Cardiac muscle cell (in vitro differentiated cells and primary cell): Measurements from ENCODE around the gene SMIM35. TPM values are rescaled to one million over a fixed set of nuclear protein-coding genes. Genes with fewer than 3 reads are reported as not detected.

Source experiments
- DNase-seq, 2 donors: peaks; one replicate each; pipeline versions ENCODE4 v3.0.0 to v3.0.0-alpha.2; 2010 to 2017; ENCODE audit warnings: low read depth in 1 of 2, low spot score in 1 of 2
- H3K27ac ChIP-seq: fragments of 200-600 bp; sonication (generic); 2 replicates; pipeline ENCODE4 v1.5.1; 2016
- H3K27me3 ChIP-seq: fragments of 200-600 bp; sonication (generic); 2 replicates; pipeline ENCODE4 v1.6.0; 2016; ENCODE audit warnings: control low read depth
- H3K36me3 ChIP-seq: fragments of 200-600 bp; sonication (generic); 2 replicates; pipeline ENCODE4 v1.5.1; 2016; ENCODE audit warnings: control low read depth
- H3K4me1 ChIP-seq: fragments of 200-600 bp; sonication (generic); 2 replicates; pipeline ENCODE4 v1.8.1; 2017; ENCODE audit warnings: low read depth, mild to moderate bottlenecking, mixed run types
- H3K4me3 ChIP-seq: fragments of 200-600 bp; sonication (generic); 2 replicates; pipeline ENCODE4 v1.5.1; 2016; ENCODE audit warnings: mild to moderate bottlenecking
- H3K9me3 ChIP-seq: fragments of 200-600 bp; sonication (generic); 2 replicates; pipeline ENCODE4 v1.5.1; 2017; ENCODE audit warnings: low read depth, mild to moderate bottlenecking, control low read depth
- CTCF ChIP-seq: IDR thresholded peaks from 2 replicates; pipeline ENCODE4 v1.5.1; 2012; ENCODE audit warnings: low read depth, mild to moderate bottlenecking, low read length
- polyA plus RNA-seq: library from polyadenylated mRNA; unstranded; fragments of >200 nt; fragmentation: Nextera tagmentation; extraction: Ambion mirVana; gene quantifications from 2 replicates; pipeline ENCODE4 v1.2.1, GENCODE V29; 2016
- total RNA-seq: library from RNA; depleted of rRNA; stranded (reverse); fragments of >200 nt; gene quantifications from 2 replicates; pipeline ENCODE4 v1.2.3, GENCODE V29; 2016

SMIM35 gene
- total and polyA plus RNA-seq, 2 experiments from 2014 or later, result not detected

DNA sequence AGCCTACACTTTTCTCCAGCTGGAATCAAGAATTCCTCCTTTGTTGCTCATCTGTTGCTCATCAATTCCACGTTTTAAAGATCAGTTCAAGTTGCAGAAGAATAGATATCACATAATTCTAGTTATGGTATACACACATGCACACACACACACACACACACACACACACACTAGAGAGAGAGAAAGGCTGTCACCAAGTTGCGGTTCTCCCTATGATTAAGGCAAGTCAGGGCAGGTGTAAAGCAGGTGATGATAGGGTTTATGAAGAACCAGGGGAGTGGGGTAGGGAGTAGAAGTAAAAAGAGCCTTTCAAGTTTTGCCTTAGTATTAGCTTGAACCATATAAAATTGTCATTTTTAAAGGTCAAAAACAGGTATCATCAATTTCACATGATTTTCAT is 41.6 kb downstream of the SMIM35 start:
- DNase-seq, result no peak
- Histone ChIP-seq H3K4me1 (no peaks in the 10 kb centered on the region), H3K4me3 (no peak overlapping the region), H3K27ac (no peak overlapping the region), H3K36me3 (no peaks in the 10 kb centered on the region), H3K9me3 (no peaks in the 10 kb centered on the region), H3K27me3 (peaks cover 8% of the 10 kb centered on the region)
- no peak for TF ChIP-seq CTCF

DNA sequence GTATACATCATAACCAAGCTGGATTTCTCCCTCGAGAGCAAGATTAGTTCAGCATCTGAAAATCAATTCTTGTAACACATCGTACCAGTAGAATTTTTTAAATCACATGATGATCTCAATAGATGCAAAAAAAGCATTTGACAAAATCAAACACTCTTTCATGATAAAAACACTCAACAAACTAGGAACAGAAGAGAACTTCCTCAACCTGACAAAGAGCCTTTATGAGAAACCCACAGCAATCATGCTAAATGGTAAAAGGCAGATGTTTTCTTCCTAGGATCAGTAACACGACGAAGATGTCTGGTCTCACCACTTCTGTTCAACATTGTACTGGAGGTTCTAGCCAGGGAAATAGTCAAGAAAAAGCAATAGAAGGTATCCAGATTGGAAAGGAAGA is 44.0 kb downstream of the SMIM35 start:
- H3K36me3 ChIP-seq, result no peaks in the 10 kb centered on the region
- peaks cover 8% of the 10 kb centered on the region for H3K27me3 ChIP-seq
- DNase-seq, result no peak
- no peak for TF ChIP-seq CTCF
- H3K27ac ChIP-seq, result no peak overlapping the region
- H3K4me1 ChIP-seq, result no peaks in the 10 kb centered on the region
- H3K9me3 ChIP-seq, result no peaks in the 10 kb centered on the region
- no peak overlapping the region for H3K4me3 ChIP-seq

GRCh38 chr11:118042141-118042540 is 44.6 kb downstream of the SMIM35 start:
- peaks cover 8% of the 10 kb centered on the region for H3K27me3 ChIP-seq
- H3K4me1 ChIP-seq, result no peaks in the 10 kb centered on the region
- no peak overlapping the region for H3K4me3 ChIP-seq
- TF ChIP-seq CTCF, result no peak
- no peaks in the 10 kb centered on the region for H3K9me3 ChIP-seq
- DNase-seq, result no peak
- H3K27ac ChIP-seq, result no peak overlapping the region
- no peaks in the 10 kb centered on the region for H3K36me3 ChIP-seq

DNA sequence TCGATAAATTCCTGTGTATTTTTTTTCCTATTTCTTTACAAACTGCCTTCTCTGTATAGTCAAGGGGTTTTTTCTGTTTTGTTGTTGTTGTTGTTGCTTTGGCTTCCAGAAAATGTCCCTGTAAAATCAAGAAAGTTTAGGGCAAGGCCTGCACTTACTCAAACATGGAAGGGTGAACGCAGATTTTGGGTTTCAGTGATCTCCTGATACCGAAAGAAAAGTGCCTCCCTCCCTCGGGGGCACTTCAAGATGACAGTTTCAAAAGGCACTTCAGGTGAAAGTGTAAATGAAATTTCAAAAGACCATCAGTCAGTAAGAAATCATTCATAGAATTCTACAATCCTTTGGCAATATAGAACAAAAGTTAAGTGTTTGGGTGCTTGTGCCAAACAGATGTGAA is 53.3 kb downstream of the SMIM35 start:
- no peak for DNase-seq
- H3K9me3 ChIP-seq, result no peaks in the 10 kb centered on the region
- no peaks in the 10 kb centered on the region for H3K36me3 ChIP-seq
- TF ChIP-seq CTCF, result no peak
- no peaks in the 10 kb centered on the region for H3K27me3 ChIP-seq
- no peak overlapping the region for H3K4me3 ChIP-seq
- H3K27ac ChIP-seq, result no peak overlapping the region
- peaks cover 5% of the 10 kb centered on the region for H3K4me1 ChIP-seq

DNA sequence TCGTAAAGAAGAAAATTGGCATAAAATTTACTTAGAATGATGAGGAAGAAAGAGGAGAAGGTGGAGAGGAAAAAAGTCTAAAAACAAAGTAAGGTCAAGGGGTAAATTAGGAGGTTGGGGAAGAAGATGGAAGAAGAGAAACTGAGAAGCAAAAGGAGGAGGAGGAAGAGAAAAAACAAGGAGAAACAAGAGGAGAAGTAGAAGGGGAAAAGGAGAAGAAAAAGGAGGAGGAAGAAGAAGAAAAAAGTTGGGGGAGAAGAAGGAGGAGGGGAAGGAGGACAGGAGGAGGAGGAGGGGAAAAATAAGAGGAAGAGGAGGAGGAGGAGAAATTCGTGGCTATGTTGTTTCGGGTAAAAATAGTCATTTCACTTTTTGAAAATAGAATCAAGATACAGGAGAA is 58.1 kb downstream of the SMIM35 start:
- peaks cover 5% of the 10 kb centered on the region for H3K4me1 ChIP-seq
- no peak overlapping the region for H3K27ac ChIP-seq
- H3K4me3 ChIP-seq, result no peak overlapping the region
- TF ChIP-seq CTCF, result no peak
- H3K27me3 ChIP-seq, result no peaks in the 10 kb centered on the region
- no peaks in the 10 kb centered on the region for H3K36me3 ChIP-seq
- no peak for DNase-seq
- H3K9me3 ChIP-seq, result no peaks in the 10 kb centered on the region

DNA sequence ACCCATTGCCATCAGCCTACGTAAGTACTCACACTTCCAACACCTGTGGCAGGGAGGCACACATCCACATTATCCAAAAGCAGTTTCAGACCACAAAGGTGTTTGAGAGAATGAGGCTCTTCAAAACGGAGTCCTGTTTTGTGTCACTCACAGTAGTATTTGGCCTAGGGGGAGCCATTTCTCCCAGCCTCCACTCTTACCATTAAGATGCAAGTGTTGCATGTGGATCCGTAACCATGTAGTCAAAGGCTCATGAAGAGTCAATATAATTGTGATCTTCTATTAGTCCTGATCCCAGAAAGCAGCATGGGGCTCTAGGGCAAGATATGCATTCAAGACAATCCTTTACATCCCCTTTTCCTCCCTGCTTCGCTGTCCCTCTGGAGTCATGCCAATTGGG is 59.1 kb downstream of the SMIM35 start:
- no peaks in the 10 kb centered on the region for H3K4me1 ChIP-seq

More for the DNA sequence above, 59.1 kb downstream of the SMIM35 start:
- Histone ChIP-seq H3K9me3 (no peaks in the 10 kb centered on the region), H3K36me3 (no peaks in the 10 kb centered on the region), H3K27ac (no peak overlapping the region), H3K27me3 (no peaks in the 10 kb centered on the region), H3K4me3 (no peak overlapping the region)
- no peak for TF ChIP-seq CTCF
- no peak for DNase-seq
